Epithelial cell of proximal tubule (primary cell): ENCODE data around the gene GSTP1. TPM values are rescaled to one million over a fixed set of nuclear protein-coding genes. Genes with fewer than 3 reads are reported as not detected.

Experiments used
- DNase-seq: peaks from one replicate; pipeline ENCODE4 v3.0.0-alpha.2; 2011; ENCODE audit warnings: low read depth
- H3K4me3 ChIP-seq: 2 replicates; pipeline ENCODE4 v1.5.1; 2011; ENCODE audit warnings: low read depth, mild to moderate bottlenecking, low read length
- CTCF ChIP-seq: conservative IDR thresholded peaks from 2 replicates; pipeline ENCODE4 v1.5.1; 2012; ENCODE audit warnings: low read depth, mild to moderate bottlenecking, low read length
- total RNA-seq: library from RNA; depleted of rRNA; stranded (reverse); fragments of >200 nt; gene quantifications from 2 replicates; pipeline ENCODE4 v1.2.3, GENCODE V29; 2015

The GSTP1 gene
- total RNA-seq, 1 donor from 2014 or later: 3,355 TPM

DNA sequence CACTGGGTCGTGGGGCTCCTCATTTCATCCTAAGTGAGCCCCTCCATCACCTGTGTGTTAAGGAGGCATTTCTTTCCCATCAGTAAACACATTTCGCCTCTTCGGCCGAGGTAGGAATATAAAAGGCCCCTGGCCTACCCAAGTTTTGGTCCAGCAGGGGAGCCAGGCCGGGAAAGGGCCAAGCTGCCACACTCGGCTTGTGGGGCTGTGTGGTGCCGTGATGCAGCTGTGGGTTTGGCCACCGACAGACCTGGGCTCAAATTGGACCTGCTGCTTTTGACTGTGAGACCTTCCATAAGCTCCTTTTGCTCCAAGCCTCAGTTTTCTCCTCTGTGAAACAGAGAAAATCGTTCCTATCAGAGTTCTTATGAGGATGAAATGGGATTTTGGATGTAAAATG lies 23.9 kb downstream of the GSTP1 start:
- no peak for TF ChIP-seq CTCF
- H3K4me3 ChIP-seq: peak overlapping the region; percentile 78
- no peak for DNase-seq

DNA sequence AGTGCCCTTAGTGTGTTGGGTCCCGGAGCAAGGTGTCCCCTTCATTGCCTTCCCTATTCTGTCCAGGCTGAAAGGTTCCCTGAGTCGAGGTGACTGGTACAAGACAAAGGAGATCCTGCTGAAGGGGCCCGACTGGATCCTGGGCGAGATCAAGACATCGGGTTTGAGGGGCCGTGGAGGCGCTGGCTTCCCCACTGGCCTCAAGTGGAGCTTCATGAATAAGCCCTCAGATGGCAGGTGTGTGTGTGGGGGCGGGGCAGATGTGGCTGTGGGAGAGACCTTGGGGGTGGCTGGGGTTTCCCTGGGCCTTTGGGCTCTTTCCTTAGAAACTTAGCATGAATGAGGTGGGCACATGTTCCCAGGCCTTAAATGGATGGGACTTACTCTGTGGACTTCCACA lies 24.9 kb downstream of the GSTP1 start:
- no peak overlapping the region for H3K4me3 ChIP-seq
- no peak for TF ChIP-seq CTCF
- no peak for DNase-seq

- DNase-seq: no peak
- no peak overlapping the region for H3K4me3 ChIP-seq
- no peak for TF ChIP-seq CTCF
Observed at GRCh38 chr11:67609316-67609715, 25.7 kb downstream of the GSTP1 start.

- H3K4me3 ChIP-seq: no peak overlapping the region
- no peak for TF ChIP-seq CTCF
- DNase-seq: no peak
Observed at GRCh38 chr11:67610302-67610868, 26.8 kb downstream of the GSTP1 start.

GRCh38 chr11:67611165-67611564 lies 27.6 kb downstream of the GSTP1 start:
- TF ChIP-seq CTCF: no peak
- no peak overlapping the region for H3K4me3 ChIP-seq
- DNase-seq: no peak

GRCh38 chr11:67611704-67612587 lies 28.3 kb downstream of the GSTP1 start:
- DNase-seq: no peak
- TF ChIP-seq CTCF: no peak
- no peak overlapping the region for H3K4me3 ChIP-seq
